Activated CD8-positive, alpha-beta memory T cell treated with anti-CD3 and anti-CD28 coated beads for 4 hours (primary cell): ENCODE measurements around the gene POU2AF1.
A peak's percentile ranks its signal among the peaks of the same experiment; 100 is the strongest.

Source experiments
- DNase-seq, 2 donors: peaks; one replicate each; pipeline ENCODE4 v3.0.0-alpha.2; 2020; ENCODE audit warnings: low read depth in 2 of 2

Gene POU2AF1

DNA sequence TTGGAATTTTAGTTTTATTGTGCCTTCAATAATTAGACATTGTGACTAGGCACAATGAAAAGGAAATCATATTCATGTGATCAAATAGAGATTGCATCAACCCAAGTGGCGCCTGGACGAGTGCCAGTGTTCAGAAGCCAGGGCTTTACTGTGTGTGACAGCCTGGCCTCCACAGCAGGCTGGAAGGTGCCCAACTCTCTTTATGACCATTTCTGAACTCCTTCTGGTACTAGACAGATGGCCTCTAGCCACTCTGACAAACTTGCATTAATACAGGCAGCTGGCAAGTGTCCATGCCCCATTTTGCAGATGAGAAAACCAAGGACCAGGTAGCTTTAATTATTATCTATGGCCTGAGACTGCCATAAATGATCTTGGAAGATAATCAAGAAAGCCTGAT lies 8.3 kb upstream of the POU2AF1 start:
- DNase-seq, result no peak

DNA sequence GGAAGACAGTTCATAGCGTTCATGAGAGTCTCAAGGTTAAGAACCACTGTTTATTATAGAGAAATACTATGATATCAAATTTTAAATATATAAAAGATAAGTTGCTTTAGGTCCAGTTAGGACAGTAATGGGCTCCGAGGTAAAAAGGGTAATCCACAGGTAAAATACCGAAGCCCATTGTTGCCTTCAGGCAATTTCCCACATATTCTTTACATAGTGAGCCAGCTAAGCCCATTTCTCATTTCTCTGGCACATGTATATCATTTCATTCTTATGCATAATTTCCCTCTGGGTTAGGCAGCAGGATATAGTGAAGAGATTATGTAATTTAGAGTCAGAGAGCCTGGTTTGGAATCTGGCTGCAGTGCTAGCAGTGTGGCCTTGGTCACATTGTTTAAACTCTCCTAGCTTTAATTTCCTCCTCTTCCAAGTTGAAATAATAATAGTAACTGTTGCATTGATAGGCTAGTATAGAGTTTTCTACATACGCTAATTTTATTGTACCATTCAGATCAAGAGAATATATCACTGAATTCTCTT lies 7.6 kb upstream of the POU2AF1 start:
- no peak for DNase-seq

DNA sequence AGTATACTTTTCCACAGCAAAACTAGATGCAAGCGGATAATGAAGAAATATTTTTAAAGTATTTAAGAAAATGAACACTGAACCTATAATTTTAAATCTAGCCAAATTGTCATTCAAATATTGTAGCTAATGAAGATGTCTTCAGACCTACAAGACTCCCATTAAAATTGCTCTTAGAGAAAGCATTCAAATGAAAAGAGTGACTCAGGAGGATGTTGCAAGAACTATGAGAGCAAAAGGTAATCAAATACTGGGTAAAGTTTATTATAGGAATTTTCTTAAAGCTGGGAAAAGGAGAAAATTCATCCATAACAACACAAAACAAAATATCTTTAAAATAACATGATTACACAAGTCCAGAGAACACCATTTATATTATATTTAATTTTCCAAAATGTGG lies 5.4 kb upstream of the POU2AF1 start:
- DNase-seq, result no peak

DNA sequence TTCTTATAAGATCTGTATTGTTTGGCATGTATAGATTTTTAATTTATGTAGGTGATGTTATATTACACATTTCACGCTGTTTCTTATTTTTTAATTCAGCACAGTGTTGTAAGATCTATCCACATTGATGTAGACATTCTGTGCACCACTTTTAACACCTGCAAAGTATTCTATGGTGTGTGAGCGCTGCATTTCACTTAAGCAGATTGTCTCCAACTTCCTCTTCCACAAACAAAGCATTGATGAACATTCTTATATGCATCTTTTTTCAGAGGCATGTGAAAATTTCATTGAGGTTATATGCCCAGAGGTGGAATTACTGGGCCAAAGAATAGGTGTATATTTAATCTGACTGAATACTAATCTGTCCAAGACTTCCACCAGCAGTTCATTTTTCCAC lies 3.4 kb upstream of the POU2AF1 start:
- DNase-seq, result no peak

DNA sequence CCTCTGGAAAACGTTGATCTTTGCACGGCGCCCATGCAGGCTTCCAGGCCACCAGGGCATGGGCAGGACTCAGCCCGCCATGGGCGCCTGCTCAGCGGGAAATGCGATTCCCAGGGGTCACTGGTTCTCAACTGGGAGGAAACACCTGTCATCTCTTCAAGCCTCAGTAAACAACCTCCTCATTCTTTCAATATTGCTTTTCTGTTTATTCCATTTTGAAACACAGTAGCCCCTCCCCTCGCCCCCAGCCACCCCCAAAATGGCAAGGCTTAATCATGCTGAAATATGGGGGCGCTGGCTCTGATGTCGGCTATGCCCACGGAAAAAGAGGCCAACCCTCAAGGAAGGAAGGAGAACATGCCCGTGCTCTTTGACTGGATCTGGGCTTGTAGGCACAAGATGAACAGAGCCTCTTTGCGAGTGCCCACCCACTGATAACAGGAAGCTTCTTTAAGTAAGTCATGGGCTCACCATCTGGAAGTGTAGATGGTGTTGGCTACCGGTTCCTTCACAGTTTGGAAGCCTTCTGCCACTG lies 594 bp upstream of the POU2AF1 start:
- DNase-seq, result peak in 1 of 2 donors; percentile 37

DNA sequence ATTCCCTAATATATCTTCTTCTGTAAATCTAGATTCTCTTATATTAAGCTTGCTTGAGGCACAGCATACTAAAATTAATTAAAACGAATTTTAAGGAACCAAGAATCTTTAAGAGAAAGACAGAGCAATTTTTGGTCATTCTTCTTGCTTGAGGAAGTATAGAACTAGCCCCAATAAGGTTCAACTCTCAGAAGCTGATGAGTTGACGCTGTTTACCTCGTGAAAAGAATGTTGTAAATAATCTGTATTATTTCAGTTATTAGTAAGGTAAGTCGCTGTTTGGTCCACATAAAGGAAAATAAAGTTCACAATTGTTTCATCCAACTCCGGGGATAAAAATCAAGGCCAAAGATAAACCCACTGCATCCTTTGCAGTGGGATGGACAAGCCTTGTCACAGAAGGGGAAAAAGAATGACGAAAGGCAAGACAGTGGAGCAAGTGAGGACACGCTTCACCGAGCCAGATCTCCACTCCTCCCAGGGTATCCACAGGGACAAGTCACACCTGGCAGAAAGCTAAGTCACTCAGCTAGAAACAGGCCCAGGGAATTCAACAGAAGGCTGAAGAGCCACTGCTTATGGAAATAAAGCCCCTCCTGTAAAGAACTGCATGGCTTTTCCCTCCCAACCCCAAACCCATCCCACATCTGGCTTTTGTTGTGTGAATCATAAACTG lies 752 bp downstream of the POU2AF1 start:
- no peak for DNase-seq

DNA sequence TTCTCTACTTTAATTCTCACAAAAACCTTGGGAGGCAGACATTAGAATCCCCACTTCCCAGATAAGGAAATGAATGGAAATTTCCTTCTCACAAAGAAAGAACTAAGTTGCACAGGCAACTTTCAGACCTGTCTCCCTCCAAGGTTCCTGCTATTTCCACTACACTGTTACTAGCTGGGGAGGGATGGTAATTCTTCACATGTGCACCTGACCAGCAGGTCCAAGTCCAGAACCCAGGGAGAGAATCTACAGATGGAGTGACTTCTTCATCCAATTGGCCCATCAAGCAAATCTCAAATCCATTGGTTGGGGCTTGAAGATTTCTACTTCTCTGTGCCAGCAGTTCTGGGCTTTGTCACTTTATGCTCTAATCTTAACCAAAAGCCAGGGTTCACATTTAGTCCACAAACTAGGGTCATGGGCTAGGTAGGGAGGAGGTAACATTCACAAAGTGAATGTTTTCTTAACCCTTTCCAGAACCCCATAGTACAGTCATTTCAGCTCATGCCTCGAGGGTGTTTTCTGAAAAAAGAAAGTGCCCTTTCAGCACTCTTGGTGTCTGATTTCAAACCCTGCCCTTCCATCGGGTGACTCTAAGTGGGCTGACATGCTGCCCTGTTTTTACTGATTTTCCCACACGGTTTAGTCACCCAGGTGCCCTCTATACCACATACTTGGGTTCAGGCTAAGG lies 2.7 kb downstream of the POU2AF1 start:
- DNase-seq, result no peak

DNA sequence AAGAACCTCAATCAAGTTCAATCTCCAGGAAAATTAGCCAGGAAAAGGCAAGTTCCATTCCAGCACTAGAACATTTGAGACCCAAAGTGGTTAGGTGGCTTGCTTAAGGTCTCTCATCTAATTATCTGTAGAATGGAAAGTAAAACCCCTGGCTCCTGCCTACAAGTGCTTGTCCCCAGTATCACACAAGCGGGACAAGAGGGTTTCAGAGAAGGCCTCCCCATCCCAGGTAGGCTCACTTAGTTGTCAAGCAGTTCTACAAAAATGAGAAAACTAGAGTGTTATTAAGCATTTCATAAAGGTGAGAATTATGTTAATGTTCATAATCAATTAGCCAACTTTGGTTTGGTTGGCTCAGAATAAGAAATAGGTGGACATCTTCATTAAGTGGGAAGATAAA lies 5.5 kb downstream of the POU2AF1 start:
- DNase-seq, result no peak

DNA sequence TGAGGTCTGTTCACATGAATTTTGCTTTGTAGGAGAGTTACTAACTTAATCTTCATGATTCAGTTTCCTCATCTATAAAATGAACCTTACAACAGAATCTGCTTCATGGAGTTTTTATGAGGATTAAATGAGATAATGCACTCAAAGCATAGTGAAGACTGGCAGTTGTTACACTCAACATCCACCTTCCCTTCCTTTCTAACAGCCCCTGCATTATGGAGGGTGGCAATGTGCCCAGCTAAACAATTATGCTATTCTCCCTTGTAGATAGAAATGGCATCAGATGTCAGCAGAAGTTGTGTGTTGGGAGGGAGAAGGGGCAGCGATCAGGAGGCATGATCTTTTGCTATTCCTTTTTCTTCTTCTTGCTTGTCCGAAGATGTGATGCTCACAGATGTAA lies 6.5 kb downstream of the POU2AF1 start:
- no peak for DNase-seq

DNA sequence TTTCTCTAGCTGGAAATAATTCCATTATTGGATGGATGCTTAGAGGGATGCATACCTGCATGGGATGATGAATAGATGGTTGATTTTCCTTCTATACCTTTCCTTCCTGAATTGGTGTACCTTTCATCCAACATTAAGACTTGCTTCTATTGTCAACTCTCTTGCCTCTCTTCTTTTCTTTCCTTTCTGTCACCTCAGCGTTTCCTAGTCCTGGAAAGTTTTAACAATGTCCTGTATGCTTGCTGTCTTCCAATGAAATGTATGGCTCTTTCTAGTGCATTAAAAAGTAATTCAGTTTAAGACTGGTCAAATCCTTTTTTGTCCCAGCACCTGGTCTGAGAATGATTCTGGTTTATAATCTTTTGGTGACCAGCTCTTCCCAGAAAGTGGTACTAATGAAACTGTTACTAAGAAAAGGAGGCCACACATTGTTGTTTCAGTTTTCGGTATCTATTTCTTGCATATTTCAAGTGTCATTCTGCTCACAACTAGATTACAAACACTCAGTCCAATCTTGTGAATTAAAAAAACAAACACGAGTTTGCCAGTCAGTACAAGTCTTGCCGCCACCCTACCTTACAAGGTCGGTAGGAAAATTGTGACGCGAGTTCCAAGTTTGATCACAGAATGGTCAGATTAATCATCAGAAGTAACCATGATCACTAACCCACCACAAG lies 8.0 kb downstream of the POU2AF1 start:
- DNase-seq, result no peak

DNA sequence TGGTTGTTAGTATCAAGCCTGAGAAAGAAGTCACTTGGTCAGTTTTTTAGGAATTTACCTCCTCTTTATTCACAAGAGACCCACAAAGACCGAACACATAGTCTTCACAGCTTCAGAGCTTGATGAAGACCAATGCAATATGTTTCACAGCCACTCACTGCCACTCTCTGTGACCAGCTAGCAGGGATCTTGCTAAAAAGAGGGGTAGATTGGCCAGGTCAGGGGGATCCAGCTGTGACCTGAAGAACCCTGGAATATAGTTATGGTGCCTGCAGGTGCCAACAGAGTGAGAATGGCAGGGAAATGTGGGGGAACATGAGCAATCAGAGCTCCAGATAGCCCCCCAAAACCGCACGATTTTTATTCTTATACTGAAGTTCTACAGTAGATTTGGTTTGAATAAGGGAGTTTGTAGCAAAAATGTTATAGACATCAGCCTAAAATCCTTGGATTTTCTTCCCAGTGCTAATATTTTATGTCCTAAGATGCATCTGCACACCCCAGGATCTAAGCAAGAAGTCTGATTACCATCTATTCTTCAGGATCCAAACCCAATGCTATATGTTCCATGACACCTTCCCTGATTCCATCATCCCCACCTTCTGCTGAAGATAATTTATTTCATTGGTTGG lies 8.7 kb downstream of the POU2AF1 start:
- DNase-seq, result no peak

DNA sequence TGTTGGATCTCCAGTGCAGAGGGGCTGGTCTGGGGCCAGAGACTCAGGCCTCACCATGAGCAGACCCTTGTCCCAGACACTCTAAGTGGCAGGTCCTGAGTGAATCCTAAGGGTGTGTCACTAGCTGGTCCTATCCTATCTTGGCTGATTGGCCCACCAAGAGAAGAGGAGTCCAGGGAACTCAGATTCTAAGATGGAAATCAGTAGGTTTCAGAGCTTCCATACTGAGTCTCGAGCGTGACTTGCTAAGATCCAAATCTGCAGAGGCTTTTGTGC lies 10.9 kb downstream of the POU2AF1 start:
- DNase-seq, result no peak

DNA sequence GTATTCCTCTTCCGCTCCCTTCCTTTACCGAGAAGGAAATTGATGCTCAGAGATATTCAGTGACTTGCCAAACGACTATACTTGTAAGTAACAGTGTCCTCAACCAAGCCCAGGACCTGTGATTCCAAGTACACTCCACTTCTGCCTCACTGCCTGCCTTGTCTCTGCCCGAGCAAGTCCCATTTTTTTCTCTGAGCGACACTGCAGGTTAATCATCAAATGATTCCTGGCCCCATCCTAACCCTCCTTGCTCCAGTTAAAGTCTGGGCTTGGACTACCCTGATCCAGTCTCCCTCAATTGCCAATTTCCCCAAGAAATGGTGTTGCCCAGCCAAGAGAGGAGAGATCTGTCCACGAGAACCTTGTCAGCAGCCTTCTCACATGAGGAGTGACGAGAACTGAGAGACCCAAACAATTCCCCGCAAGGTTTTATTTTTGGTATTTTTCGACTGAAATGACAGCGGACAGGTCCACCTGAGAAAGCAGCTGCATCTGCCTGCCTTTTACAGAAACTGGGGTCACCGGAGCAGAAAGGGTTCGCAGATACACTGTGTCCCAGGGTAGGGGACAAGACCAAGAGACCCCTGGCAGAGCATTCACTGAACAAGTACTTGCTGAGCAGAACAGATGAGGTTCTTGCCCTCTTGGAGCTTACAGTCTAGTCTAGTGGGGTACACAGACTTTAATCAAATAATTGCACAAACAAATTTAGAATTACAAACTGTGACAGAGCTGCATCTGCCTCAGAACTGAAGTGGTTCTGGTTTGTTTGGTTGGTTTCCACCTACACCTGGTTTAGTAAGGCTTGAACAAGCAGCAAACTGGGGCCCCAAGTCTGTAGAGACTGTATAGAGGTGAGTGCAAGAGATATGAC lies 11.4 kb downstream of the POU2AF1 start:
- DNase-seq, result no peak

DNA sequence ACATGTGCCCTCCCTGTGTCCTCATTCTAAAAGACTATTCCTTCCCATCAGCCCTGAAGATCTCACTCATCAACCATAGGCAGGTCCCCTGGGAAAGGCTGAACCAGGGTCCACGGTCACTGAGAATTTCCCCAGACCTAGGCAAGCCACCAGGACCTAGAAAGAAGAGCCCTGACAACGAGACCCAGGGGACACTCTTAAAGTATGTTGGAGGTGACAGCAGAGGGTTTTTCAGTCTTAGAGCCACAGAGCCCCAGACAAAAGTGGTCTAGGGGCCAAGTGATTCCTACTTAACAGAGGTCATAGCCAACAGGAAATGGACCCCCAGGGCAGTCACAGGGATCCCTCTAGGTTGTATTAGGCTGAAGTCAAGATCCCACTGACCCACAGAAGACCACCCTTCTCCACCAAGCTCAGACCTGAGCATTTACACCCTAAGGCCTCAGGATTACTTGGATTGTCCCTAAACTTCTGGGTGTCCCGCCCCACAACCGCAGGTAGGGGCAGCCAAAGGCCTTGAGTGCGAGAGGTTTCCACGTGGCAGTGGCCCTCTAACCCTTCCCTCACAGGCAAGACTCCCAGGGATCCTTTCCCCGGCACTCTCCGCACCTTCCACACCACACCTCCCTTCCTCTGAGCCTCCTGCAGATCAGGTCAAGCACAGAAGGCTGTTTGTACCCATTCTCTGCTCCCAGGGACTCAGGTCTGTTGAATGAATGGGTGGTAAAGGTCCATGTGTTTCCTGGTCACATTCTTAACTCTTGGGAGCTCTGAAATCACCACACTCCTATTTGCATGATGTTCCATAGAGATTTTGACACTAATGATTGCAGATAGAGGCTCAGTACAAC lies 12.3 kb downstream of the POU2AF1 start:
- no peak for DNase-seq

DNA sequence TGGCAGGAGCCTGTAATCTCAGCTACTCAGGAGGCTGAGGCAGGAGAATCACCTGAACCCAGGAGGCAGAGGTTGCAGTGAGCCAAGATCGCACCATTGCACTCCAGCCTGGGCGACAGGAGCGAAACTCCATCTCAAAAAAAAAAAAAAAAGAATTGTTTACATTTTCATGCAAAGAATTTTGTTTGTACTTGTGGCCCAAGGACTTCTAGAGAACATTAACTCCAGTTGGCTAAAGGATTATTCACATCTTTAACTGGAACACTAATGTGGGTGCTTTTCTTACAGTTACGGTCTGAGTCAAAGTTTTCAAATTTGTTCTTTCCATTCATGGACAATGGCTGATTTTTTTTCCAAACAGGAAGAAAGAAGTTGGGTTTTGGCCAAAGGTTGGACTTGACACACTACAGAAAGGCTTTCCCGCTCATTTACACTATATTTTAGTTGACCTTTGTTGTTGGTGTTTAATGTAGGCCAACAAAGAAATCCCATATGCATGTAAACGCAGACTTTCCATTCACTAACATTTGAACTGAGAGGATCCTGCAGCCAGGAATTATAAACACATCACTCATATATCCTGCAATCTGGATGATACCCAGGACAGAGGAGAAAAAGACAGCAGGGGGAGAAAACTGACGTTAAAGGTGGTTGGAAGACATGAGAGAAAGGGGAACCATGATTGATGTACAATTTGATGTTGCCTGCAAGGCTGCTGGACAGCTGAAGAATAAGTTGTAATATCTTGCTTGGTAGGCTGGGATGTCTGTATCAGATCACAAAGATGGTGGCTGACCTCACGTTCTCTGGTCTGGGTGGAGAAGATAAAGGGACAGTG lies 13.1 kb downstream of the POU2AF1 start:
- no peak for DNase-seq

DNA sequence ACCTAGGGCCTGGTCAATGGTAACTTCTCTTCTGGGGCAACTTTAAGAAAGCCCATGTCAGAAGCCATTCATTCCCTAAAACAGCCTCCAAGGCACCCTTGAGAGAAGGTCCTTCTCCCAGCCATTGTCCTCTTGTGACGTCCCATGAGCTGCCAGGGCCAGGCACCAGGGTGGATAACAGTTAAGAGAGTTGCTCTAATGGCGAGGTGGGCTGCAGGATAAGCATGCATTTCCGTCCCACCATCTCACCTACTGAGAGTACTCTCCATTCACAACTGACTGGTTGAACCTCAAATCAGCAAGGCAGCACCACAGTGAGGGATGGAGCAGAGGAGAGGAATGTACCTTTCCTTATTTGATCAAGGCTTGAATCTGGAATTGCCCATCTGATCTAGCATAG lies 14.6 kb downstream of the POU2AF1 start:
- DNase-seq, result no peak

DNA sequence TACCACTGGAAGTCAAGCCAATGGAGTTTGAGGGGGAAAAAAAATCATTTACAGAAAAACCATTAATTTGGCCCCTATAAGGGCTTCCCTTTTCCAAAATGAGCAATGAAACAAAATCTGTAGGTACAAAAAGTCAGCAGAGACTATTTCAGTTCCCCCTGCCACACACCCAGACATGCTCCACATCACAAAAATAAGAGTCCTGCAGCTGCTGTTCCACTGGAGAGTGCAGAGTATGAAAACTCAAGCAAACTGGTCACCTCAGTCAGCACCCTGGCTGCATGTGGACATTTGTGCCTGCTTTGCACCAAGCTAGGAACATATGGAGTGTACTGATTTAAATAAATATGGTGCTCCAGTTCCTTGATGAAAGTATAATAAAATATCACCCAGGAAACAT lies 15.1 kb downstream of the POU2AF1 start:
- no peak for DNase-seq

DNA sequence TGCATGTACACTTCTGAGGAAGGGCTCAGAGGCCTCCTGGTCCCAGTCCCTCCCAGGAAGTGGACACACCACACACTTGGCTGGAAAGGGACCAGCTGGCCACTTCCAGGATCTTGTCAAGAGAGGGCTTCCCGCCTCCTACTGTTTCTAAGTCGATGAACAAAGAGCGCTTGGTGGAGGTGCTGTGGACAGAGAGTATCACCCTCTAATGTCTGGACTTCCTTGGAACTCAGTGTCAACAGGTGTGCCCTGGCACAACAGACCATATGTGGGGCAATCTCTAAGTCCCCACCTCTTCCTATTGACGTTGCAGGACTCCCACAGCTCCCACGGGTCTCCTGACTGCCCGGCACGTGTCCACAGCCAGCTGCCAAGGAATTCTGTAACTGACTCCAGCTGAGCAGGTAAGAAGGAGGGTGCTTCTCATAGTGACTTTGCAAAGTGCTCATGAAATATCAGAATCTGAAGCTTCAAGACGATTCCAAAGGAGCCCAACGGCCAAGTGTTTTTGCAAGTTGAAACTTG lies 16.1 kb downstream of the POU2AF1 start:
- DNase-seq, result no peak

DNA sequence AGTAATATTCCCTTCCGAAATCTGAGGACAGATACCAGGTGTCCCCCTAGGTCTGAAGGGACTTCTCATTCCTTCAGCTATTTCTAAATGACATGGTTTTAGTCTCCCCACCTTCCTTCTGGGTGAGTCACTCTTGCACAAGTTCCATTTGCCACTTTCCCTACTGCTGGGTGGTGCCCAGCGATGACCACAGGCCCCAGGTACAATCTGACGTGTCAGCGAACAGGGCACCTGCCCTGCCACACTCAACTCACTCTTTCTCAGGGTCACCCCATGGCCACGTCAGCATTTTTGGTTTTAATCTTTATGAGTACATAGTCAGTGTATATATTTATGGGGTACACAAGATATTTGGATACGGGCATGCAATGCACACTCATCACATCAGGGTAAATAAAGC lies 17.2 kb downstream of the POU2AF1 start:
- no peak for DNase-seq
